ENCODE data around the gene PSMB10. TPM values are rescaled to one million over a fixed set of nuclear protein-coding genes. Genes with fewer than 3 reads are reported as not detected.

The PSMB10 gene
- total and polyA plus RNA-seq, 2 of the 8 experiments (the other 6 are each of a cell fraction or from before 2014, with no cell fraction given): 32.1 to 61.9 TPM

DNA sequence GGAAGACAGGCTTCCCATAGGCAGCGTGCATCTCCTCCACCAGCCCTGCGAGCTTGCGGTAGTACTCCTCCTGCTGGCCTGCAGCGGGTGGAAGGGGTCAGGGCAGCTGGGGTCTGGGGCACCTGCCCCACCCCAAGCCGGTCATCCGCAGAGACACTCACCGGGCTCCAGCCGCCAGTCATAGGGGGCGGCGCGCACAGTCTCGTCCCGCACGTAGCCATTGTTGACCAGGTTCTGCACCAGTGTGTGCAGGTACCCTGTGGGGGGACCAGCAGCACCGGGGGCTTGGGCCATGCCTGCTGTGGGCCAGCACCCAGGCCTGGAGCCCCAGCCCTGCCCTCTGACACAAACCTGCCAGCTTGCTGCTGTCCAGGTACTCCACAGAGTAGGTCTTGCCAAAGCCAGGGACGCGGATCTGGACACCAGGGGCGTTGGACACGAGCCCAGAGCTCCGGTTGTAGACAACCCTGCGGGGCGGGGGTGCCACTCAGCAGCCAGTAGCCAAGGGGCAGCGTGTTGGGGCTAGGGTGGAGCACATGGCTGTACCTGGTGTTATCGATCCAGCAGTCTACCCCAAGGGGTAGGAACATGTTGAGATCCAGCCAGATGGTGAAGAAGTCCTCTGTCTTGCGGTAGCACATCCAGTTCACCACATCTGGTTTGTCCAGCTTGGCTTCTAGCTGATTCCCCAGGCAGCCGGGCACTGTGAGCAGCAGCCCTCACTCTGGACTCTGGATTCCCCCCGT, 6.0 kb upstream of the PSMB10 start:
- no peak overlapping the region for H2AK5ac ChIP-seq (ENCODE audit: low read depth, low read length)
- H2BK5ac ChIP-seq (ENCODE audit: low read depth, low read length): no peak overlapping the region
- H3K4me2 ChIP-seq (ENCODE audit: insufficient read depth in 1 of 2, low read depth in 2 of 2, low read length in 2 of 2): no peak overlapping the region
- no peaks in the 10 kb centered on the region for H3K23me2 ChIP-seq (ENCODE audit: low read depth, low read length)
- H2BK20ac ChIP-seq (ENCODE audit: low read length): no peak overlapping the region
- DNase-seq (ENCODE audit: low read depth in 1 of 2, low spot score in 2 of 2): no peak
- H3K9me3 ChIP-seq (ENCODE audit: insufficient read depth in 2 of 2, low read depth in 1 of 2, low read length in 1 of 2): no peaks in the 10 kb centered on the region
- H3K14ac ChIP-seq (ENCODE audit: insufficient read length): no peak overlapping the region
- no peak overlapping the region for H4K91ac ChIP-seq (replicated peaks; ENCODE audit: insufficient read length, low read length)
- H2BK15ac ChIP-seq (ENCODE audit: low read length): no peak overlapping the region
- H4K20me1 ChIP-seq (replicated peaks in 1 of 2; ENCODE audit: control insufficient read depth in 1 of 2, insufficient read depth in 2 of 2, low read length in 2 of 2): peaks cover 15 to 36% of the 10 kb centered on the region in 2 experiments
- WGBS, 2 experiments (ENCODE audit: extremely low coverage in 1 of 2, insufficient coverage in 1 of 2, insufficient read length in 1 of 2, insufficient replicate concordance in 2 of 2, low coverage in 1 of 2, low lambda C conversion rate in 2 of 2, missing lambda C conversion rate in 1 of 2): 93% methylated on average over 25 of the region's 27 CpGs; no CpG with 5 or more reads in 1 of the 2 experiments
- H2BK120ac ChIP-seq (replicated peaks; ENCODE audit: low read depth, low read length): no peak overlapping the region
- POLR2A ChIA-PET (ENCODE audit: partially characterized antibody): interaction anchor here (1.0 to 6.8 kb wide), 9 partner anchors 7 to 122 kb away, joined by 3 to 31 read pairs (median 3); partner anchors contain the start of genes CTRL, NRN1L and PSMB10
- H3K79me2 ChIP-seq (ENCODE audit: control insufficient read depth in 1 of 2, insufficient read depth in 2 of 2, low read length in 2 of 2): no peaks in the 10 kb centered on the region
- no peak overlapping the region for H3K23ac ChIP-seq (ENCODE audit: insufficient read length)
- no peak overlapping the region for H2AFZ ChIP-seq (ENCODE audit: low read length)
- no peak for FAIRE-seq
- H3K18ac ChIP-seq (ENCODE audit: extremely low read depth, low read length): no peak overlapping the region
- no peak overlapping the region for H3K4ac ChIP-seq (replicated peaks; ENCODE audit: insufficient read length, low read depth, low read length)
- H4K5ac ChIP-seq (ENCODE audit: insufficient read length, low read depth, low read length): no peak overlapping the region
- H3K9ac ChIP-seq (replicated peaks in 1 of 4; ENCODE audit: extremely low read depth in 1 of 4, low read depth in 3 of 4, low read length in 3 of 4): no peak overlapping the region
- no peaks in the 10 kb centered on the region for H3K27me3 ChIP-seq (replicated peaks in 1 of 4; ENCODE audit: control insufficient read depth in 3 of 4, extremely low read depth in 1 of 4, insufficient read depth in 3 of 4, low read length in 3 of 4)
- no peak overlapping the region for H3K56ac ChIP-seq (replicated peaks; ENCODE audit: insufficient read length, low read depth, low read length)
- H3K4me3 ChIP-seq (ENCODE audit: extremely low read depth in 1 of 4, insufficient read depth in 2 of 4, low read depth in 3 of 4, low read length in 4 of 4): no peak overlapping the region
- no peaks in the 10 kb centered on the region; a peak in 1 of 7 replicates for H3K4me1 ChIP-seq (replicated peaks in 1 of 4; ENCODE audit: control insufficient read depth in 3 of 4, insufficient read depth in 4 of 4, low read length in 3 of 4)
- CTCF ChIA-PET (ENCODE audit: partially characterized antibody): interaction anchor here (0.6 to 27.1 kb wide), 39 partner anchors 8 to 299 kb away, joined by 3 to 623 read pairs (median 5); partner anchors contain the start of genes CENPT, CTRL, EDC4 and NRN1L
- peaks cover 2% of the 10 kb centered on the region; the same call in 1 of the 2 replicates for H3K79me1 ChIP-seq (ENCODE audit: low read depth, low read length)
- no peak overlapping the region for H3K27ac ChIP-seq (ENCODE audit: low read depth, low read length)
- H2BK12ac ChIP-seq (ENCODE audit: low read depth, low read length): no peak overlapping the region
- H3K36me3 ChIP-seq (ENCODE audit: control insufficient read depth in 2 of 4, insufficient read depth in 4 of 4, low read length in 3 of 4): peaks cover 3 to 30% (median 15%) of the 10 kb centered on the region in 4 experiments; a peak in 6 of 8 replicates
- no peak overlapping the region; the same call in 1 of the 2 replicates for H4K8ac ChIP-seq (ENCODE audit: extremely low read depth, insufficient read depth, low read length)
- TF ChIP-seq BCL11A (IDR thresholded peaks at IDR 0.05; ENCODE audit: low read depth in 2 of 2, low read length in 2 of 2): no peak
- no peak for TF ChIP-seq ASH2L (IDR thresholded peaks at IDR 0.05; ENCODE audit: low read length)
- TF ChIP-seq, protein P1, sequence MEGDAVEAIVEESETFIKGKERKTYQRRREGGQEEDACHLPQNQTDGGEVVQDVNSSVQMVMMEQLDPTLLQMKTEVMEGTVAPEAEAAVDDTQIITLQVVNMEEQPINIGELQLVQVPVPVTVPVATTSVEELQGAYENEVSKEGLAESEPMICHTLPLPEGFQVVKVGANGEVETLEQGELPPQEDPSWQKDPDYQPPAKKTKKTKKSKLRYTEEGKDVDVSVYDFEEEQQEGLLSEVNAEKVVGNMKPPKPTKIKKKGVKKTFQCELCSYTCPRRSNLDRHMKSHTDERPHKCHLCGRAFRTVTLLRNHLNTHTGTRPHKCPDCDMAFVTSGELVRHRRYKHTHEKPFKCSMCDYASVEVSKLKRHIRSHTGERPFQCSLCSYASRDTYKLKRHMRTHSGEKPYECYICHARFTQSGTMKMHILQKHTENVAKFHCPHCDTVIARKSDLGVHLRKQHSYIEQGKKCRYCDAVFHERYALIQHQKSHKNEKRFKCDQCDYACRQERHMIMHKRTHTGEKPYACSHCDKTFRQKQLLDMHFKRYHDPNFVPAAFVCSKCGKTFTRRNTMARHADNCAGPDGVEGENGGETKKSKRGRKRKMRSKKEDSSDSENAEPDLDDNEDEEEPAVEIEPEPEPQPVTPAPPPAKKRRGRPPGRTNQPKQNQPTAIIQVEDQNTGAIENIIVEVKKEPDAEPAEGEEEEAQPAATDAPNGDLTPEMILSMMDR (IDR thresholded peaks at IDR 0.05; ENCODE audit: control extremely low read depth in 1 of 3, insufficient read depth in 1 of 3, low read depth in 1 of 3, low read length in 3 of 3): peak in 1 of 3 experiments; percentile 52; a peak in 1 of 4 replicates
- 0 out of 3 replicates have a peak, but pooled peaks of 1 of the 2 experiments have one; percentile 41 for TF ChIP-seq POLR2A (IDR thresholded peaks at IDR 0.05; ENCODE audit: control extremely low read depth in 1 of 2, low read depth in 2 of 2, low read length in 2 of 2)

All from H1 (cell line).